ENCODE results near the gene COMMD2. TPM values are rescaled to one million over a fixed set of nuclear protein-coding genes. Genes with fewer than 3 reads are reported as not detected.

The COMMD2 gene
- total RNA-seq, 1 experiment from 2014 or later, result 52.1 TPM

GRCh38 chr3:149784064-149784704 is 31.9 kb upstream of the COMMD2 start:
- POLR2A ChIA-PET, result no interaction called here
- TF ChIP-seq NFYB (CRISPR knock-in tag; conservative IDR thresholded peaks at IDR 0.05; ENCODE audit: low read depth), result 0 out of 2 replicates have a peak, but pooled peaks have one; percentile 8
- no peak for TF ChIP-seq ZNF263 (CRISPR knock-in tag; IDR thresholded peaks at IDR 0.05; ENCODE audit: low read depth)
- TF ChIP-seq, protein P1, sequence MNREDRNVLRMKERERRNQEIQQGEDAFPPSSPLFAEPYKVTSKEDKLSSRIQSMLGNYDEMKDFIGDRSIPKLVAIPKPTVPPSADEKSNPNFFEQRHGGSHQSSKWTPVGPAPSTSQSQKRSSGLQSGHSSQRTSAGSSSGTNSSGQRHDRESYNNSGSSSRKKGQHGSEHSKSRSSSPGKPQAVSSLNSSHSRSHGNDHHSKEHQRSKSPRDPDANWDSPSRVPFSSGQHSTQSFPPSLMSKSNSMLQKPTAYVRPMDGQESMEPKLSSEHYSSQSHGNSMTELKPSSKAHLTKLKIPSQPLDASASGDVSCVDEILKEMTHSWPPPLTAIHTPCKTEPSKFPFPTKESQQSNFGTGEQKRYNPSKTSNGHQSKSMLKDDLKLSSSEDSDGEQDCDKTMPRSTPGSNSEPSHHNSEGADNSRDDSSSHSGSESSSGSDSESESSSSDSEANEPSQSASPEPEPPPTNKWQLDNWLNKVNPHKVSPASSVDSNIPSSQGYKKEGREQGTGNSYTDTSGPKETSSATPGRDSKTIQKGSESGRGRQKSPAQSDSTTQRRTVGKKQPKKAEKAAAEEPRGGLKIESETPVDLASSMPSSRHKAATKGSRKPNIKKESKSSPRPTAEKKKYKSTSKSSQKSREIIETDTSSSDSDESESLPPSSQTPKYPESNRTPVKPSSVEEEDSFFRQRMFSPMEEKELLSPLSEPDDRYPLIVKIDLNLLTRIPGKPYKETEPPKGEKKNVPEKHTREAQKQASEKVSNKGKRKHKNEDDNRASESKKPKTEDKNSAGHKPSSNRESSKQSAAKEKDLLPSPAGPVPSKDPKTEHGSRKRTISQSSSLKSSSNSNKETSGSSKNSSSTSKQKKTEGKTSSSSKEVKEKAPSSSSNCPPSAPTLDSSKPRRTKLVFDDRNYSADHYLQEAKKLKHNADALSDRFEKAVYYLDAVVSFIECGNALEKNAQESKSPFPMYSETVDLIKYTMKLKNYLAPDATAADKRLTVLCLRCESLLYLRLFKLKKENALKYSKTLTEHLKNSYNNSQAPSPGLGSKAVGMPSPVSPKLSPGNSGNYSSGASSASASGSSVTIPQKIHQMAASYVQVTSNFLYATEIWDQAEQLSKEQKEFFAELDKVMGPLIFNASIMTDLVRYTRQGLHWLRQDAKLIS (CRISPR knock-in tag; IDR thresholded peaks at IDR 0.05; ENCODE audit: borderline replicate concordance), result no peak
- no peak for TF ChIP-seq NR1H2 (CRISPR knock-in tag; IDR thresholded peaks at IDR 0.05)
- TF ChIP-seq ZNF512 (CRISPR knock-in tag; IDR thresholded peaks at IDR 0.05; ENCODE audit: borderline replicate concordance), result no peak
- no peak for TF ChIP-seq ETV6 (CRISPR knock-in tag; IDR thresholded peaks at IDR 0.05)
- TF ChIP-seq MYBL2 (CRISPR knock-in tag; IDR thresholded peaks at IDR 0.05), result no peak
- TF ChIP-seq NR2C2 (CRISPR knock-in tag; IDR thresholded peaks at IDR 0.05), result no peak
- TF ChIP-seq, protein P2, sequence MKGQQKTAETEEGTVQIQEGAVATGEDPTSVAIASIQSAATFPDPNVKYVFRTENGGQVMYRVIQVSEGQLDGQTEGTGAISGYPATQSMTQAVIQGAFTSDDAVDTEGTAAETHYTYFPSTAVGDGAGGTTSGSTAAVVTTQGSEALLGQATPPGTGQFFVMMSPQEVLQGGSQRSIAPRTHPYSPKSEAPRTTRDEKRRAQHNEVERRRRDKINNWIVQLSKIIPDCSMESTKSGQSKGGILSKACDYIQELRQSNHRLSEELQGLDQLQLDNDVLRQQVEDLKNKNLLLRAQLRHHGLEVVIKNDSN (CRISPR knock-in tag; IDR thresholded peaks at IDR 0.05), result peak; percentile 35; the same call in 1 of the 2 replicates
- TF ChIP-seq, protein P3, sequence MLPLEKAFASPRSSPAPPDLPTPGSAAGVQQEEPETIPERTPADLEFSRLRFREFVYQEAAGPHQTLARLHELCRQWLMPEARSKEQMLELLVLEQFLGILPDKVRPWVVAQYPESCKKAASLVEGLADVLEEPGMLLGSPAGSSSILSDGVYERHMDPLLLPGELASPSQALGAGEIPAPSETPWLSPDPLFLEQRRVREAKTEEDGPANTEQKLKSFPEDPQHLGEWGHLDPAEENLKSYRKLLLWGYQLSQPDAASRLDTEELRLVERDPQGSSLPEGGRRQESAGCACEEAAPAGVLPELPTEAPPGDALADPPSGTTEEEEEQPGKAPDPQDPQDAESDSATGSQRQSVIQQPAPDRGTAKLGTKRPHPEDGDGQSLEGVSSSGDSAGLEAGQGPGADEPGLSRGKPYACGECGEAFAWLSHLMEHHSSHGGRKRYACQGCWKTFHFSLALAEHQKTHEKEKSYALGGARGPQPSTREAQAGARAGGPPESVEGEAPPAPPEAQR (CRISPR knock-in tag; IDR thresholded peaks at IDR 0.05), result no peak
- TF ChIP-seq SOX15 (CRISPR knock-in tag; IDR thresholded peaks at IDR 0.05), result no peak
- no peak for TF ChIP-seq ZNF317 (CRISPR knock-in tag; IDR thresholded peaks at IDR 0.05; ENCODE audit: borderline replicate concordance, low read depth)
- TF ChIP-seq E2F5 (CRISPR knock-in tag; IDR thresholded peaks at IDR 0.05), result no peak
- TF ChIP-seq CBFB (CRISPR knock-in tag; IDR thresholded peaks at IDR 0.05; ENCODE audit: low read depth), result no peak
- TF ChIP-seq, protein P4, sequence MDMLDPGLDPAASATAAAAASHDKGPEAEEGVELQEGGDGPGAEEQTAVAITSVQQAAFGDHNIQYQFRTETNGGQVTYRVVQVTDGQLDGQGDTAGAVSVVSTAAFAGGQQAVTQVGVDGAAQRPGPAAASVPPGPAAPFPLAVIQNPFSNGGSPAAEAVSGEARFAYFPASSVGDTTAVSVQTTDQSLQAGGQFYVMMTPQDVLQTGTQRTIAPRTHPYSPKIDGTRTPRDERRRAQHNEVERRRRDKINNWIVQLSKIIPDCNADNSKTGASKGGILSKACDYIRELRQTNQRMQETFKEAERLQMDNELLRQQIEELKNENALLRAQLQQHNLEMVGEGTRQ (CRISPR knock-in tag; IDR thresholded peaks at IDR 0.05), result peak; percentile 56; the same call in 1 of the 2 replicates
- TF ChIP-seq ESRRA (CRISPR knock-in tag; IDR thresholded peaks at IDR 0.05; ENCODE audit: borderline replicate concordance), result no peak
- TF ChIP-seq, protein P5, sequence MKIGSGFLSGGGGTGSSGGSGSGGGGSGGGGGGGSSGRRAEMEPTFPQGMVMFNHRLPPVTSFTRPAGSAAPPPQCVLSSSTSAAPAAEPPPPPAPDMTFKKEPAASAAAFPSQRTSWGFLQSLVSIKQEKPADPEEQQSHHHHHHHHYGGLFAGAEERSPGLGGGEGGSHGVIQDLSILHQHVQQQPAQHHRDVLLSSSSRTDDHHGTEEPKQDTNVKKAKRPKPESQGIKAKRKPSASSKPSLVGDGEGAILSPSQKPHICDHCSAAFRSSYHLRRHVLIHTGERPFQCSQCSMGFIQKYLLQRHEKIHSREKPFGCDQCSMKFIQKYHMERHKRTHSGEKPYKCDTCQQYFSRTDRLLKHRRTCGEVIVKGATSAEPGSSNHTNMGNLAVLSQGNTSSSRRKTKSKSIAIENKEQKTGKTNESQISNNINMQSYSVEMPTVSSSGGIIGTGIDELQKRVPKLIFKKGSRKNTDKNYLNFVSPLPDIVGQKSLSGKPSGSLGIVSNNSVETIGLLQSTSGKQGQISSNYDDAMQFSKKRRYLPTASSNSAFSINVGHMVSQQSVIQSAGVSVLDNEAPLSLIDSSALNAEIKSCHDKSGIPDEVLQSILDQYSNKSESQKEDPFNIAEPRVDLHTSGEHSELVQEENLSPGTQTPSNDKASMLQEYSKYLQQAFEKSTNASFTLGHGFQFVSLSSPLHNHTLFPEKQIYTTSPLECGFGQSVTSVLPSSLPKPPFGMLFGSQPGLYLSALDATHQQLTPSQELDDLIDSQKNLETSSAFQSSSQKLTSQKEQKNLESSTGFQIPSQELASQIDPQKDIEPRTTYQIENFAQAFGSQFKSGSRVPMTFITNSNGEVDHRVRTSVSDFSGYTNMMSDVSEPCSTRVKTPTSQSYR (CRISPR knock-in tag; IDR thresholded peaks at IDR 0.05), result no peak
- TF ChIP-seq CREM (CRISPR knock-in tag; IDR thresholded peaks at IDR 0.05), result no peak
- no peak for DNase-seq (ENCODE audit: low spot score)
- Mint-ChIP-seq H3K27me3 (ENCODE audit: low read depth) (no peaks in the 10 kb centered on the region; the same call in none of the 2 replicates), H3K9me3 (no peaks in the 10 kb centered on the region), H3K36me3 (no peaks in the 10 kb centered on the region), H3K4me1 (peaks cover 4% of the 10 kb centered on the region; the same call in 1 of the 2 replicates), H3K27ac (no peak overlapping the region), H3K4me3 (no peak overlapping the region)
- CTCF ChIA-PET, result interaction anchor here (1.3 kb wide), 1 partner anchor 13 kb away, joined by 3 read pairs; no protein-coding TSS in a partner anchor
- peak; percentile 73 for ATAC-seq
